GM19239 (cell line): ENCODE results near the gene PSEN1.

ENCODE experiments used
- DNase-seq: peaks from one replicate; pipeline ENCODE4 v3.0.0; 2011; ENCODE audit warnings: low spot score; ENCODE audit not compliant: insufficient read length
- FAIRE-seq: peaks from 2 replicates; lab custom pipeline; 2011; peaks lifted over from hg19 to GRCh38; lab: Jason Lieb, UNC

PSEN1 gene

GRCh38 chr14:73264885-73265720 is 128.8 kb downstream of the PSEN1 start:
- DNase-seq (no peak), FAIRE-seq (no peak)

GRCh38 chr14:73265721-73266046 is 129.4 kb downstream of the PSEN1 start:
- FAIRE-seq (no peak), DNase-seq (no peak)

- FAIRE-seq (no peak), DNase-seq (no peak)
Observed at GRCh38 chr14:73266317-73266716, 130.0 kb downstream of the PSEN1 start.

GRCh38 chr14:73267474-73267873 is 131.2 kb downstream of the PSEN1 start:
- no peak for FAIRE-seq
- no peak for DNase-seq

GRCh38 chr14:73269729-73270531 is 133.6 kb downstream of the PSEN1 start:
- FAIRE-seq: peak; percentile 90
- peak; percentile 72 for DNase-seq

- DNase-seq: no peak
- FAIRE-seq: no peak
Observed at GRCh38 chr14:73272393-73272792, 136.1 kb downstream of the PSEN1 start.
